HepG2 (cell line): Measurements from ENCODE around the gene KCNH6. TPM values are rescaled to one million over a fixed set of nuclear protein-coding genes. Genes with fewer than 3 reads are reported as not detected.
A peak's percentile ranks its signal among the peaks of the same experiment; 100 is the strongest.

ENCODE experiments used
- HOXA9 ChIP-seq: sonication (generic); formaldehyde crosslinking; IDR thresholded peaks from 2 replicates; pipeline ENCODE4 v1.8.1; 2022; ENCODE audit warnings: missing genetic modification reagents, mild to moderate bottlenecking, moderate library complexity, borderline replicate concordance
- JARID2 ChIP-seq: sonication (generic); formaldehyde crosslinking; IDR thresholded peaks from 2 replicates; pipeline ENCODE4 v1.8.1; 2023; ENCODE audit warnings: missing genetic modification reagents, inconsistent platforms; ENCODE audit not compliant: insufficient replicate concordance
- MTF1 ChIP-seq: sonication (generic); formaldehyde crosslinking; IDR thresholded peaks from 2 replicates; pipeline ENCODE4 v1.5.0; 2020; ENCODE audit warnings: missing genetic modification reagents
- NCOA2 ChIP-seq: sonication (generic); formaldehyde crosslinking; IDR thresholded peaks from 2 replicates; pipeline ENCODE4 v1.8.0; 2022; ENCODE audit warnings: inconsistent platforms
- SMARCE1 ChIP-seq: fragments of 450-650 bp; IDR thresholded peaks from 2 replicates; pipeline ENCODE4 v1.6.1; 2017; ENCODE audit warnings: borderline replicate concordance
- ZBED4 ChIP-seq: sonication (generic); formaldehyde crosslinking; IDR thresholded peaks from 2 replicates; pipeline ENCODE4 v1.4.0; 2020; ENCODE audit warnings: missing genetic modification reagents, borderline replicate concordance
- ZBTB40 ChIP-seq, 2 experiments: fragments of 450-650 bp in 1 of 2; sonication (generic) in 1 of 2; formaldehyde crosslinking in 1 of 2; IDR thresholded peaks; 2 replicates each; pipeline versions ENCODE4 v1.6.1 to v1.8.0; 2016 to 2022; ENCODE audit warnings: antibody characterized with exemption in 1 of 2, mild to moderate bottlenecking in 1 of 2, missing genetic modification reagents in 1 of 2
- ZEB1 ChIP-seq: IDR thresholded peaks from 2 replicates; pipeline ENCODE4 v1.6.1; 2012; ENCODE audit warnings: mild to moderate bottlenecking, low read depth, inconsistent platforms; ENCODE audit not compliant: insufficient replicate concordance
- ZNF281 ChIP-seq: sonication (generic); formaldehyde crosslinking; IDR thresholded peaks from 2 replicates; pipeline ENCODE4 v1.4.0; 2020; ENCODE audit warnings: missing genetic modification reagents, borderline replicate concordance
- ZNF343 ChIP-seq: sonication (generic); formaldehyde crosslinking; IDR thresholded peaks from 2 replicates; pipeline ENCODE4 v1.4.0; 2020; ENCODE audit warnings: mild to moderate bottlenecking, missing genetic modification reagents
- ZNF484 ChIP-seq: sonication (generic); formaldehyde crosslinking; IDR thresholded peaks from 2 replicates; pipeline ENCODE4 v1.5.1; 2020; ENCODE audit warnings: mild to moderate bottlenecking, low read depth, missing genetic modification reagents, borderline replicate concordance
- polyA plus RNA-seq, 8 experiments: library from polyadenylated mRNA; depleted of rRNA in 3 of 8; stranded (reverse) in 7 of 8; unstranded in 1 of 8; fragments of >200 nt; fragmentation: Illumina TruSeq in 4 of 8; extraction: Trizol in 4 of 8; gene quantifications; 2 replicates each; pipeline versions ENCODE4 v1.2.1 to v1.2.3, GENCODE V29; 2011 to 2016; ENCODE audit warnings: low read depth in 4 of 8, missing spikeins in 1 of 8, mixed read lengths in 1 of 8; ENCODE audit not compliant: insufficient read depth in 1 of 8
- total RNA-seq, 5 experiments: library from RNA; depleted of rRNA; stranded (reverse); fragments of >200 nt; fragmentation: Illumina TruSeq; extraction: Trizol; gene quantifications; 2 replicates each; pipeline ENCODE4 v1.2.3, GENCODE V29; 2016; ENCODE audit warnings: low read depth in 1 of 5

The KCNH6 gene
- total and polyA plus RNA-seq, 2 of the 13 experiments (the other 11 are each of a cell fraction or from before 2014, with no cell fraction given), result 0.05 to 0.18 TPM

- peak; percentile 82; the same call in 1 of the 2 replicates for TF ChIP-seq ZBED4 (CRISPR knock-in tag)
- 0 out of 2 replicates have a peak, but pooled peaks have one; percentile 23 for TF ChIP-seq ZNF343 (CRISPR knock-in tag)
- peak; percentile 85 for TF ChIP-seq ZEB1
- TF ChIP-seq SMARCE1, result no peak
- TF ChIP-seq ZBTB40 (IDR thresholded peaks at IDR 0.05), result no peak
- TF ChIP-seq ZBTB40 (CRISPR knock-in tag; IDR thresholded peaks at IDR 0.05), result peak; percentile 77; the same call in 1 of the 2 replicates
- TF ChIP-seq HOXA9 (CRISPR knock-in tag), result no peak
- TF ChIP-seq MTF1 (CRISPR knock-in tag), result no peak
- peak; percentile 84 for TF ChIP-seq NCOA2 (CRISPR knock-in tag)
- TF ChIP-seq ZNF281, result peak; percentile 100
- TF ChIP-seq ZNF484 (CRISPR knock-in tag), result no peak
- TF ChIP-seq JARID2, result no peak
Measured at GRCh38 chr17:63519972-63520882, 2.9 kb upstream of the KCNH6 start (continued).
